OCI-LY3 (cell line): Measurements from ENCODE around the gene MTUS2.
"Not testable (repeated sequence)": the region's sequence is repeated elsewhere in the genome, so short reads cannot be mapped to it uniquely, and the experiment has no call there.

Experiments
- H2AFZ ChIP-seq: fragments of 200-600, 300-600 bp; shearing (Covaris generic); 2 replicates; pipeline ENCODE4 v1.6.0; 2014; ENCODE audit warnings: antibody characterized with exemption, low read depth, low read length
- H3K27ac ChIP-seq: fragments of 200-600, 300-600 bp; sonication (generic); 2 replicates; pipeline ENCODE4 v1.5.1; 2014; ENCODE audit warnings: mild to moderate bottlenecking, low read length, moderate library complexity, mixed read lengths
- H3K27me3 ChIP-seq: fragments of 200-600, 300-600 bp; sonication (generic); 2 replicates; pipeline ENCODE4 v1.6.1; 2014; ENCODE audit warnings: low read depth, low read length, mixed read lengths
- H3K36me3 ChIP-seq: fragments of 200-600, 300-600 bp; sonication (generic); replicated peaks from 2 replicates; pipeline ENCODE3; 2014; ENCODE audit warnings: low read depth, low read length, mixed read lengths
- H3K4me1 ChIP-seq: fragments of 300-600, 200-600 bp; sonication (generic); 2 replicates; pipeline ENCODE4 v1.6.1; 2014; ENCODE audit warnings: low read length, mixed read lengths
- H3K4me2 ChIP-seq: fragments of 200-600, 300-600 bp; sonication (generic); 2 replicates; pipeline ENCODE4 v1.6.1; 2014; ENCODE audit warnings: low read length, mixed read lengths
- H3K4me3 ChIP-seq: fragments of 300-600, 200-600 bp; sonication (generic); 2 replicates; pipeline ENCODE4 v1.5.1; 2014; ENCODE audit warnings: antibody characterized with exemption, mild to moderate bottlenecking, low read length, moderate library complexity
- H3K79me2 ChIP-seq: fragments of 300-600, 200-600 bp; shearing (Covaris generic); 2 replicates; pipeline ENCODE4 v1.6.1; 2014; ENCODE audit warnings: mild to moderate bottlenecking, low read length, mixed read lengths
- H3K9ac ChIP-seq: fragments of 300-600, 200-600 bp; shearing (Covaris generic); 2 replicates; pipeline ENCODE4 v1.6.0; 2014; ENCODE audit warnings: mild to moderate bottlenecking, low read length, moderate library complexity
- H3K9me3 ChIP-seq: fragments of 200-600, 300-600 bp; shearing (Covaris generic); 2 replicates; pipeline ENCODE4 v1.6.1; 2014; ENCODE audit warnings: low read length, mixed read lengths; ENCODE audit not compliant: insufficient read depth
- H4K20me1 ChIP-seq: fragments of 200-600, 300-600 bp; sonication (generic); 2 replicates; pipeline ENCODE4 v1.6.1; 2016; ENCODE audit warnings: low read length, mixed read lengths; ENCODE audit not compliant: insufficient read depth
- CTCF ChIP-seq: fragments of 200-600, 300-600 bp; sonication (generic); IDR thresholded peaks from 2 replicates; pipeline ENCODE4 v1.5.1; 2014; ENCODE audit warnings: antibody characterized with exemption, low read length, low read depth
- EZH2phosphoT487 ChIP-seq: fragments of 200-600 bp; shearing (Covaris generic); IDR thresholded peaks from 2 replicates; pipeline ENCODE4 v1.6.1; 2018; ENCODE audit warnings: antibody characterized with exemption, mixed run types, low read depth

Gene MTUS2

GRCh38 chr13:28983641-28984040, 163.5 kb downstream of the MTUS2 start:
- no peaks in the 10 kb centered on the region for H3K36me3 ChIP-seq
- no peak overlapping the region for H3K9ac ChIP-seq
- H4K20me1 ChIP-seq, result no peaks in the 10 kb centered on the region
- H3K79me2 ChIP-seq, result no peaks in the 10 kb centered on the region
- no peak overlapping the region for H3K27ac ChIP-seq
- H3K4me2 ChIP-seq, result no peak overlapping the region
- peaks cover 17% of the 10 kb centered on the region; the same call in 1 of the 2 replicates for H3K27me3 ChIP-seq
- H3K4me3 ChIP-seq, result no peak overlapping the region
- H3K9me3 ChIP-seq, result no peaks in the 10 kb centered on the region
- H3K4me1 ChIP-seq, result no peaks in the 10 kb centered on the region
- no peak overlapping the region for H2AFZ ChIP-seq
- TF ChIP-seq EZH2phosphoT487 (no peak), CTCF (no peak)

- Histone ChIP-seq H3K9ac (no peak overlapping the region), H3K4me1 (no peaks in the 10 kb centered on the region), H3K27me3 (peaks cover 21% of the 10 kb centered on the region; the same call in 1 of the 2 replicates), H2AFZ (no peak overlapping the region), H3K9me3 (no peaks in the 10 kb centered on the region), H3K79me2 (no peaks in the 10 kb centered on the region), H4K20me1 (no peaks in the 10 kb centered on the region), H3K36me3 (no peaks in the 10 kb centered on the region), H3K4me3 (no peak overlapping the region), H3K27ac (no peak overlapping the region), H3K4me2 (no peak overlapping the region)
- TF ChIP-seq EZH2phosphoT487, result no peak
- TF ChIP-seq CTCF, result no peak
Observed at GRCh38 chr13:28984326-28984725, 164.2 kb downstream of the MTUS2 start.

GRCh38 chr13:28984825-28985224, 164.7 kb downstream of the MTUS2 start:
- Histone ChIP-seq H3K36me3 (no peaks in the 10 kb centered on the region), H3K27ac (no peak overlapping the region), H3K79me2 (no peaks in the 10 kb centered on the region), H3K4me2 (no peak overlapping the region), H3K4me3 (no peak overlapping the region), H3K9me3 (no peaks in the 10 kb centered on the region), H3K9ac (no peak overlapping the region), H2AFZ (no peak overlapping the region), H4K20me1 (no peaks in the 10 kb centered on the region), H3K4me1 (no peaks in the 10 kb centered on the region), H3K27me3 (peaks cover 21% of the 10 kb centered on the region; the same call in 1 of the 2 replicates)
- no peak for TF ChIP-seq EZH2phosphoT487
- TF ChIP-seq CTCF, result no peak

GRCh38 chr13:28990378-28990777, 170.2 kb downstream of the MTUS2 start:
- H3K27ac ChIP-seq, H4K20me1 ChIP-seq, H3K4me1 ChIP-seq, H3K4me3 ChIP-seq, H3K9me3 ChIP-seq, H2AFZ ChIP-seq, H3K4me2 ChIP-seq, H3K27me3 ChIP-seq, H3K36me3 ChIP-seq, H3K79me2 ChIP-seq, H3K9ac ChIP-seq: not testable (repeated sequence)

- no peak overlapping the region for H3K4me2 ChIP-seq
- H3K4me1 ChIP-seq, result no peaks in the 10 kb centered on the region; the same call in 1 of the 2 replicates
- peaks cover 9% of the 10 kb centered on the region; the same call in 1 of the 2 replicates for H3K27me3 ChIP-seq
- no peak overlapping the region for H2AFZ ChIP-seq
- H3K36me3 ChIP-seq, result no peaks in the 10 kb centered on the region
- no peak for TF ChIP-seq CTCF
- no peak for TF ChIP-seq EZH2phosphoT487
- no peak overlapping the region for H3K4me3 ChIP-seq
- no peak overlapping the region for H3K9ac ChIP-seq
- H3K79me2 ChIP-seq, result no peaks in the 10 kb centered on the region
- no peaks in the 10 kb centered on the region for H4K20me1 ChIP-seq
- no peaks in the 10 kb centered on the region for H3K9me3 ChIP-seq
- H3K27ac ChIP-seq, result no peak overlapping the region
Observed at GRCh38 chr13:28991764-28992163, 171.6 kb downstream of the MTUS2 start.
